H9 (cell line): ENCODE data around the gene NIM1K. TPM values are rescaled to one million over a fixed set of nuclear protein-coding genes. Genes with fewer than 3 reads are reported as not detected.

Source experiments
- DNase-seq: peaks from one replicate; pipeline ENCODE4 v3.0.0-alpha.2; 2017
- H2AFZ ChIP-seq: one replicate; pipeline ENCODE4 v1.6.1; 2013; ENCODE audit warnings: mild to moderate bottlenecking, low read length, control low read depth, moderate library complexity
- H2AK5ac ChIP-seq: 2 replicates; pipeline ENCODE4 v1.6.1; 2013; ENCODE audit warnings: low read length, control low read depth, mixed read lengths; ENCODE audit not compliant: insufficient read length
- H2BK120ac ChIP-seq: one replicate; pipeline ENCODE4 v1.6.1; 2013; ENCODE audit warnings: low read depth, mild to moderate bottlenecking, low read length, control low read depth, inconsistent platforms; ENCODE audit not compliant: poor library complexity, severe bottlenecking
- H2BK12ac ChIP-seq: 2 replicates; pipeline ENCODE4 v1.6.1; 2013; ENCODE audit warnings: low read length, control low read depth, mixed read lengths, low read depth; ENCODE audit not compliant: insufficient read length
- H2BK15ac ChIP-seq: 2 replicates; pipeline ENCODE4 v1.6.1; 2013; ENCODE audit warnings: low read depth, low read length, control low read depth
- H2BK20ac ChIP-seq: one replicate; pipeline ENCODE4 v1.6.1; 2013; ENCODE audit warnings: low read depth, mild to moderate bottlenecking, low read length, control low read depth, inconsistent platforms; ENCODE audit not compliant: poor library complexity, severe bottlenecking
- H2BK5ac ChIP-seq: 2 replicates; pipeline ENCODE4 v1.6.1; 2013; ENCODE audit warnings: low read length, control low read depth, mixed read lengths; ENCODE audit not compliant: insufficient read length
- H3K14ac ChIP-seq: 2 replicates; pipeline ENCODE4 v1.6.1; 2013; ENCODE audit warnings: low read length, control low read depth; ENCODE audit not compliant: insufficient read depth
- H3K18ac ChIP-seq: 2 replicates; pipeline ENCODE4 v1.6.1; 2013; ENCODE audit warnings: low read depth, mild to moderate bottlenecking, mixed read lengths, low read length, control low read depth; ENCODE audit not compliant: insufficient read length
- H3K23ac ChIP-seq: 2 replicates; pipeline ENCODE4 v1.6.1; 2013; ENCODE audit warnings: low read length, control low read depth, mixed read lengths, low read depth; ENCODE audit not compliant: insufficient read length
- H3K23me2 ChIP-seq: 2 replicates; pipeline ENCODE4 v1.6.1; 2013; ENCODE audit warnings: low read depth, mild to moderate bottlenecking, mixed read lengths, low read length, control low read depth; ENCODE audit not compliant: insufficient read length, poor library complexity, severe bottlenecking
- H3K27ac ChIP-seq: 2 replicates; pipeline ENCODE4 v1.5.1; 2013; ENCODE audit warnings: low read length, control low read depth, mixed read lengths, low read depth; ENCODE audit not compliant: insufficient read length
- H3K27me3 ChIP-seq: 2 replicates; pipeline ENCODE4 v1.6.1; 2013; ENCODE audit warnings: low read length, control low read depth, inconsistent platforms; ENCODE audit not compliant: insufficient read depth
- H3K4ac ChIP-seq: 2 replicates; pipeline ENCODE4 v1.6.1; 2013; ENCODE audit warnings: low read depth, mild to moderate bottlenecking, control low read depth, inconsistent platforms, low read length, moderate library complexity
- H3K4me1 ChIP-seq: 2 replicates; pipeline ENCODE4 v1.6.1; 2013; ENCODE audit warnings: low read length, control low read depth, inconsistent platforms; ENCODE audit not compliant: insufficient read depth
- H3K4me2 ChIP-seq: 2 replicates; pipeline ENCODE4 v1.6.1; 2013; ENCODE audit warnings: low read length, control low read depth, mixed read lengths; ENCODE audit not compliant: insufficient read length, insufficient read depth
- H3K56ac ChIP-seq: 2 replicates; pipeline ENCODE4 v1.6.1; 2013; ENCODE audit warnings: low read depth, mild to moderate bottlenecking, mixed read lengths, low read length, control low read depth; ENCODE audit not compliant: insufficient read length
- H3K79me1 ChIP-seq: 2 replicates; pipeline ENCODE4 v1.6.1; 2013; ENCODE audit warnings: low read depth, mild to moderate bottlenecking, moderate library complexity, low read length, control low read depth, inconsistent platforms; ENCODE audit not compliant: insufficient read depth, poor library complexity, severe bottlenecking
- H3K79me2 ChIP-seq: 2 replicates; pipeline ENCODE4 v1.6.1; 2013; ENCODE audit warnings: low read length, control low read depth, inconsistent platforms; ENCODE audit not compliant: insufficient read depth
- H3K9ac ChIP-seq: 2 replicates; pipeline ENCODE4 v1.6.1; 2013; ENCODE audit warnings: low read length, control low read depth, mixed read lengths; ENCODE audit not compliant: insufficient read length; ENCODE audit errors: extremely low read depth
- H3K9me3 ChIP-seq: one replicate; pipeline ENCODE4 v1.6.1; 2013; ENCODE audit warnings: low read depth, low read length, inconsistent platforms; ENCODE audit not compliant: control insufficient read depth
- H3T11ph ChIP-seq: one replicate; pipeline ENCODE4 v1.6.1; 2013; ENCODE audit warnings: mild to moderate bottlenecking, low read length, control low read depth, inconsistent platforms
- H4K20me1 ChIP-seq: one replicate; pipeline ENCODE4 v1.6.1; 2013; ENCODE audit not compliant: control insufficient read depth, insufficient read length, insufficient read depth
- H4K5ac ChIP-seq: 2 replicates; pipeline ENCODE4 v1.6.1; 2013; ENCODE audit warnings: low read depth, mild to moderate bottlenecking, mixed read lengths, low read length, control low read depth; ENCODE audit not compliant: insufficient read length
- H4K8ac ChIP-seq: replicated peaks from 2 replicates; pipeline ENCODE4 v1.6.1; 2013; ENCODE audit warnings: low read length, control low read depth, mixed read lengths, low read depth; ENCODE audit not compliant: insufficient read length
- H4K91ac ChIP-seq: 2 replicates; pipeline ENCODE4 v1.6.1; 2013; ENCODE audit warnings: low read depth, mild to moderate bottlenecking, moderate library complexity, mixed read lengths, low read length, control low read depth; ENCODE audit not compliant: insufficient read length
- H3K27ac Mint-ChIP-seq, 3 experiments: 2 replicates in 2 of 3; 3 replicates in 1 of 3; pipeline ENCODE4 v1.8.0; 2020 to 2021; ENCODE audit warnings: mixed read lengths in 3 of 3, mild to moderate bottlenecking in 1 of 3, moderate library complexity in 1 of 3
- H3K27me3 Mint-ChIP-seq: 2 replicates; pipeline ENCODE4 v1.8.0; 2021; ENCODE audit warnings: low read depth, mild to moderate bottlenecking, moderate library complexity, mixed read lengths
- H3K36me3 Mint-ChIP-seq, 3 experiments: 2 replicates in 2 of 3; 3 replicates in 1 of 3; pipeline ENCODE4 v1.8.0; 2020 to 2021; ENCODE audit warnings: low read depth in 3 of 3, mixed read lengths in 3 of 3; ENCODE audit not compliant: insufficient read depth in 1 of 3
- H3K4me1 Mint-ChIP-seq, 2 experiments: 2 replicates each; pipeline ENCODE4 v1.8.0; 2020; ENCODE audit warnings: mixed read lengths in 2 of 2
- H3K4me3 Mint-ChIP-seq, 2 experiments: 2 replicates in 1 of 2; 3 replicates in 1 of 2; pipeline ENCODE4 v1.8.0; 2020 to 2021; ENCODE audit warnings: mild to moderate bottlenecking in 2 of 2, mixed read lengths in 2 of 2, moderate library complexity in 1 of 2
- H3K9me3 Mint-ChIP-seq, 2 experiments: 2 replicates in 1 of 2; 3 replicates in 1 of 2; pipeline ENCODE4 v1.8.0; 2020; ENCODE audit warnings: mild to moderate bottlenecking in 2 of 2, mixed read lengths in 2 of 2, moderate library complexity in 1 of 2
- WGBS: extraction: QIAGEN DNeasy Blood & Tissue Kit; methylation state at CpG from one replicate; pipeline ENCODE4 v1.1.7; 2013; ENCODE audit warnings: missing lambda C conversion rate, low lambda C conversion rate, mixed read lengths; ENCODE audit not compliant: insufficient read length; ENCODE audit errors: extremely low coverage; 5-methylcytosine and 5-hydroxymethylcytosine counted together
- total RNA-seq: library from RNA; stranded (reverse); gene quantifications from 2 replicates; pipeline ENCODE4 v1.2.1, GENCODE V29; 2021
- TF ChIP-seq, protein P1 (sequence below): fragments of 200-600 bp; sonication (generic); conservative IDR thresholded peaks from 3 replicates; pipeline ENCODE4 v1.8.0; 2021; ENCODE audit warnings: antibody characterized with exemption, mild to moderate bottlenecking

Gene NIM1K
- total RNA-seq, 1 experiment from 2014 or later: 0.07 TPM

DNA sequence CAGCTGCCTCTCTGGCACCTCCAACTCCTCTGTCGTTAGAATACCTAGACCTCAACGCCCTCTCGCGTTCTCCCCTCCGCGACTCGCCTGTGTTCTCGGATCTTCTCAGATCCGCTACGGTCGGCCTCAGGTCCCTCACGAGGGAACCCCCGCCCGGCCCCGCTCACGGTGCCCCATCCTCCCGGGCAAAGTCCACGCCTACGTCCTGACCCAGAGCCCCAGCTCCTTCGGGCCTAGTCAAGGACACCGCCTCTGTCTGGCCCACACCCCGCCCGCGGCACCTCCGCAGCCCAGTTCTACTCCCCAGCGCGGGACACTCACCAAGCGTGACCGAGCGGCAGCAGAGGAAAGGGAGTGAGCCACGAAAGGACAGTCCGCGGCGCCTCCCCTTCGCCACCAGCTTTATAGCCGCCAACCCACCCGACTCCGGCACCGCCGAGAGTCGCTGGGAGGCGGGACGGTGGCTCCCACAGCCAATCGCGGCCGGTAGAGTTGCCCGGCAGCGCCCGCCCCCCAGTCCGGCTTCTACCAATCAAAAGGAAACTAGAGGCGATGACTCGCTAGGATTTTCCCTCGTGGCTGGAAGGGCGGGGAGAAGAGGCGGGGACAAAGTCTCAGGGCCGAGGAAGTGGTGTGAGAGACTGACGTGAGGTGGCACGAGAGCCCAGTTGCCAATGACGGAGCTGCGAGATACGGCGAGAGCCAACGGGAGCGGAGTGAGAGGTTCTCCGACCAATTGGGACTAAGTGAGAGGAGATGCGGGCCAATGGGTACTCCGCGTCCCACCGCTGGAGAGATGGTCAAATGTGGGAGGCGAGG is 121.2 kb downstream of the NIM1K start, which contains the start of gene HMGCS1:
TSS of gene HMGCS1 (minus strand) at position 378 of the 819 bp plus-strand sequence. CDS start 14,447 bp downstream, outside the sequence.
- Mint-ChIP-seq H3K4me3 (peak within 1 kb of the TSS; percentile 96 to 100), H3K27ac (peak within 1 kb of the TSS; percentile 97 to 99 (median 98)), H3K27me3 (peaks cover 1% of the 10 kb centered on the region), H3K9me3 (peaks cover 2 to 9% of the 10 kb centered on the region in 2 experiments; a peak in 4 of 5 replicates), H3K36me3 (peaks cover 13 to 30% (median 30%) of the 10 kb centered on the region in 3 experiments), H3K4me1 (peaks cover 43 to 48% of the 10 kb centered on the region in 2 experiments)
- Histone ChIP-seq H2BK20ac (no peak within 1 kb of the TSS), H2AFZ (no peak within 1 kb of the TSS), H3K23me2 (peaks cover 13% of the 10 kb centered on the region), H2BK120ac (no peak within 1 kb of the TSS), H3K27me3 (no peaks in the 10 kb centered on the region), H2AK5ac (no peak within 1 kb of the TSS), H3K4ac (no peak within 1 kb of the TSS; the same call in 1 of the 2 replicates), H3K23ac (no peak within 1 kb of the TSS), H3K79me1 (no peaks in the 10 kb centered on the region), H2BK12ac (peak within 1 kb of the TSS; percentile 68), H3K9ac (peak within 1 kb of the TSS; percentile 96), H3K4me1 (peaks cover 3% of the 10 kb centered on the region; the same call in 1 of the 2 replicates), H2BK15ac (no peak within 1 kb of the TSS), H3K4me2 (peak within 1 kb of the TSS; percentile 87), H4K91ac (no peak within 1 kb of the TSS), H2BK5ac (peak within 1 kb of the TSS; percentile 71), H4K20me1 (peaks cover 3% of the 10 kb centered on the region), H3K9me3 (no peaks in the 10 kb centered on the region), H3K14ac (peak within 1 kb of the TSS; percentile 89), H3K79me2 (peaks cover 48% of the 10 kb centered on the region; the same call in 1 of the 2 replicates), H3T11ph (peak within 1 kb of the TSS; percentile 4), H4K8ac (no peak within 1 kb of the TSS), H4K5ac (no peak within 1 kb of the TSS), H3K18ac (peak within 1 kb of the TSS; percentile 43), H3K27ac (peak within 1 kb of the TSS; percentile 77), H3K56ac (peak within 1 kb of the TSS; percentile 35)
- peak; percentile 100 for DNase-seq
- WGBS: no CpG with 5 or more reads among the region's 70 CpGs
- TF ChIP-seq, protein P1, sequence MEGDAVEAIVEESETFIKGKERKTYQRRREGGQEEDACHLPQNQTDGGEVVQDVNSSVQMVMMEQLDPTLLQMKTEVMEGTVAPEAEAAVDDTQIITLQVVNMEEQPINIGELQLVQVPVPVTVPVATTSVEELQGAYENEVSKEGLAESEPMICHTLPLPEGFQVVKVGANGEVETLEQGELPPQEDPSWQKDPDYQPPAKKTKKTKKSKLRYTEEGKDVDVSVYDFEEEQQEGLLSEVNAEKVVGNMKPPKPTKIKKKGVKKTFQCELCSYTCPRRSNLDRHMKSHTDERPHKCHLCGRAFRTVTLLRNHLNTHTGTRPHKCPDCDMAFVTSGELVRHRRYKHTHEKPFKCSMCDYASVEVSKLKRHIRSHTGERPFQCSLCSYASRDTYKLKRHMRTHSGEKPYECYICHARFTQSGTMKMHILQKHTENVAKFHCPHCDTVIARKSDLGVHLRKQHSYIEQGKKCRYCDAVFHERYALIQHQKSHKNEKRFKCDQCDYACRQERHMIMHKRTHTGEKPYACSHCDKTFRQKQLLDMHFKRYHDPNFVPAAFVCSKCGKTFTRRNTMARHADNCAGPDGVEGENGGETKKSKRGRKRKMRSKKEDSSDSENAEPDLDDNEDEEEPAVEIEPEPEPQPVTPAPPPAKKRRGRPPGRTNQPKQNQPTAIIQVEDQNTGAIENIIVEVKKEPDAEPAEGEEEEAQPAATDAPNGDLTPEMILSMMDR: no peak
